Measurements from ENCODE around the gene EIF2B2. TPM values are rescaled to one million over a fixed set of nuclear protein-coding genes. Genes with fewer than 3 reads are reported as not detected.

The EIF2B2 gene
- 10 to 100 TPM; 55.6 to 69.8 TPM for total RNA-seq

DNA sequence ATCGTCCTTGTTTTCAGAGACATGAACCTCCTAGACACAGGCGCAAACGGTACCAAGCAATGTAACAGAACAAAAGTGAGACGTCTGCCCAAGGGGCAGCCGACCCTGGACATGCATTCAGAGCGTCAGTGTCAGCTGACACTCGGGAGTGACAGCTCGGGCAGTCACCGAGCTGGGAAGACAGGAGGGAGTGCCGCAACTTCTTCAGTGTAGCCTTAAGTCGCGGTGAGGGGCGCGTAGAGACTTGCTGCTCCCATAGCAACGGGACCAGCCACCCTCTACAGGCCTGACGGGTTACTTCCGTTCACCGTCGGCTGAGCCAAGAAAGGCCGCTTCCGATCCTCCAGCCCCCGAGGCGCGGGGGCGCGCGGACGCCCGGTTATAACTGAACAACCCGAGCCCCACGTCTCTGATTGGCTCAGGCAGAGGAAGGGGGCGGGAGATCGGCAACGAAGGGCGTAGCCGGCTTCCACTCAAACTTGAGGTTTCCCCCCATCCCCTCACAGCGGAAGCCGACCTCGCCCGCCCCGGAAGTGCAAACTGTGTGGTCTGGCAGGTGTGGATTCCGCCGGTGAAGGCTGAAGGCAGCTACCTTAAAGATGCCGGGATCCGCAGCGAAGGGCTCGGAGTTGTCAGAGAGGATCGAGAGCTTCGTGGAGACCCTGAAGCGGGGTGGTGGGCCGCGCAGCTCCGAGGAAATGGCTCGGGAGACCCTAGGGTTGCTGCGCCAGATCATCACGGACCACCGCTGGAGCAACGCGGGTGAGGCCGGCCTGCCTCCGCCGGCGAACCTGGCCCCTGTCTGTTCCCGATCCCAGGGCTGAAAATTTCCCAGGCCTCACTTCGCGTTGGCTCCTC, at the start of gene EIF2B2:
Gene EIF2B2 (plus strand): TSS at position 530 of the 858 bp plus-strand sequence. CDS start 70 bp downstream, at position 600.
- intact Hi-C loops (cut with DNase I, micrococcal nuclease): loop anchor here (1.0 to 5.0 kb wide), 17 partner anchors 48 to 1150 kb away; partner anchors contain the start of genes MLH3 (in 2 of the 2), TMED10 (in 2 of the 2), ABCD4 (in 1 of the 2) and ACYP1 (in 1 of the 2)
- Mint-ChIP-seq H3K36me3 (ENCODE audit: low read depth) (peaks cover 33% of the 10 kb centered on the region), H3K4me1 (peaks cover 34% of the 10 kb centered on the region), H3K9me3 (ENCODE audit: low read depth) (no peaks in the 10 kb centered on the region), H3K27ac (peak within 1 kb of the TSS; percentile 88), H3K27me3 (no peaks in the 10 kb centered on the region), H3K4me3 (peak within 1 kb of the TSS; percentile 87)
- ATAC-seq (peak; percentile 97), DNase-seq (peak; percentile 99)
- POLR2A ChIA-PET: interaction anchor here (0.6 to 1.9 kb wide), 2 partner anchors 61 to 1876 kb away, joined by 3 to 5 read pairs; no protein-coding TSS in a partner anchor
- CTCF ChIA-PET: interaction anchor here (0.6 to 1.5 kb wide), 4 partner anchors 16 to 142 kb away, joined by 3 to 5 read pairs (median 4); no protein-coding TSS in a partner anchor

DNA sequence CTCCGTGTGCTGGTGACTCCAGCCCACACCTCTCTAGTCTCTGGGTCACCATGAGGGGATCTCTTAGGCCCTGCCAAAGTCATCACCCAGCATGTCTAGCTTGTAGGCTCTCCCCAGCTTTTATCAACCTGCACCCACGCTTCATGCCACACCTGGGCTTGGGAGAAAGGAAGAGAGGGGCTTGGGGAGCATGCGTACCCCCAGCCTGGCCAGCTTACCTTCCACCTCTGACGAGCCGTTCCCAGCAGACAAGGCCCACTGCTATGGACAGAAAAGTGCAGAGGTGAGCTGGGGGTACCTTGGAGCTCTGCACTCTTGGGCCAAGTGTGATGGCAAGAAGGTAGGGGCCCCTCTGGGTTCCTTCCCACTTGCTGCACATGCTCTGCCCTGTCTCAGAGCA, 49.0 kb upstream of the EIF2B2 start:
- CTCF ChIA-PET: interaction anchor here (0.6 to 2.2 kb wide), 3 partner anchors 9 to 82 kb away, joined by 3 to 16 read pairs (median 4); no protein-coding TSS in a partner anchor
- no peak overlapping the region for H3K27ac Mint-ChIP-seq
- H3K9me3 Mint-ChIP-seq (ENCODE audit: low read depth): no peaks in the 10 kb centered on the region
- no peak for DNase-seq
- H3K27me3 Mint-ChIP-seq: peaks cover 6% of the 10 kb centered on the region
- no peaks in the 10 kb centered on the region for H3K36me3 Mint-ChIP-seq (ENCODE audit: low read depth)
- no peaks in the 10 kb centered on the region for H3K4me1 Mint-ChIP-seq
- POLR2A ChIA-PET: no interaction called here
- intact Hi-C loops (cut with DNase I, micrococcal nuclease): no loop called here
- H3K4me3 Mint-ChIP-seq: no peak overlapping the region
- ATAC-seq: no peak

DNA sequence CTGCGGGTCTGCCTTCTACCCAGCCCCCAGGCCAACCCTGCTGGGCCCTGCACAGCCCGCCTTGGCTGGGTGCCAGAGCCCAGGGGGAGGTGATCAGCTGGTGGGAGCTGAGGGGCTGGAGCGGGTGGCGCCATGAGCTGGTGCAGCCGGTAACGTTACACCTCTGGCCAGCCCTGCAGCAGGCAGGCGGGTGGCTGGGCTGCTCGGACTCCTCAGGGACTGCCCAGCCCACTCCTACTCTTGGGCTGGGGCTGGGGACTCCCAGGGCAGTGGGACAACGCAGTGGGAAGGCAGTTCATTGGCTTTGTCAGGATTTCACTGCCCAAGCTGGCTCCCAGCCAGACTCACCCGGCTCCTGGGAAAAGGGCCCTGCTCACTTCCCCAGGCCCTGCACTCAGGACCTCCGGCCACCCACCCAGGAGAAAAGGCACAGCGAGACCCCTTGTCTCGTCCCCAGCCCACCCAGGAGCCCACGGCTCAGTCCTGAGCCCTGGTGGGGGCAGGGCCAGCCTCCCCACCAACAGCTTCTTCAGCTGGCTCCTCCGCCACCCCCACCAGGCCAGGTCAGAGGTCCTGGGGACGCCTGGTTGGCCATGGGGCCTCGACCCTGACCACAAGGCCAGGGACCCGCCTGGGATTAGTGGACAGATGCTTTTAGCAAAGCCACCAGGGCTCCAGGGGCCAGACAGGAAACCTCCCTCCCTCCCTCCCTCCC, 48.3 kb upstream of the EIF2B2 start:
- POLR2A ChIA-PET: no interaction called here
- ATAC-seq (no peak), DNase-seq (no peak)
- Mint-ChIP-seq H3K4me1 (no peaks in the 10 kb centered on the region), H3K9me3 (ENCODE audit: low read depth) (no peaks in the 10 kb centered on the region), H3K36me3 (ENCODE audit: low read depth) (no peaks in the 10 kb centered on the region), H3K27ac (no peak overlapping the region), H3K27me3 (peaks cover 6% of the 10 kb centered on the region), H3K4me3 (no peak overlapping the region)
- CTCF ChIA-PET: interaction anchor here (2.2 kb wide), 1 partner anchor 9 kb away, joined by 16 read pairs; no protein-coding TSS in a partner anchor
- intact Hi-C loops (cut with DNase I, micrococcal nuclease): no loop called here

DNA sequence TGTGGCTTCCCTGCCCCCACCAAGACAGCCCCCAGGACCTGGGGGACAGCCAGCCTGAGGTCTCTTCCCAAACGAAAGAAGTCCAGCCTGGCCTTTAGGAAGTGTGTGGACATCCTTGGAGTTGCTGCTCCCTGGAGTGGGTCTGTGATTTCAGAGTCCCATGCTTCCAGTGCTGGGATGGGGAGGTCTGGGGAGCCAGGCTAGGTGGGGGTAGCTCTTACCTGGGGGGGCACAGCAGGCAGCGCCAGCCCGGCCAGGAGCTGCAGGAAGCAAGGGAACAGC, 47.8 kb upstream of the EIF2B2 start:
- no peaks in the 10 kb centered on the region for H3K4me1 Mint-ChIP-seq
- no peaks in the 10 kb centered on the region for H3K36me3 Mint-ChIP-seq (ENCODE audit: low read depth)
- H3K9me3 Mint-ChIP-seq (ENCODE audit: low read depth): no peaks in the 10 kb centered on the region
- POLR2A ChIA-PET: interaction anchor here (0.8 kb wide), 1 partner anchor 8 kb away, joined by 3 read pairs; no protein-coding TSS in a partner anchor
- H3K4me3 Mint-ChIP-seq: peak overlapping the region; percentile 23
- DNase-seq (no peak), ATAC-seq (no peak)
- CTCF ChIA-PET: interaction anchor here (0.6 to 2.2 kb wide), 2 partner anchors 10 to 19 kb away, joined by 3 to 16 read pairs; no protein-coding TSS in a partner anchor
- intact Hi-C loops (cut with DNase I, micrococcal nuclease): loop anchor here in 1 of 2 experiments (1.0 kb wide), 1 partner anchor 9 kb away; no protein-coding TSS in a partner anchor
- peaks cover 6% of the 10 kb centered on the region for H3K27me3 Mint-ChIP-seq
- no peak overlapping the region for H3K27ac Mint-ChIP-seq

DNA sequence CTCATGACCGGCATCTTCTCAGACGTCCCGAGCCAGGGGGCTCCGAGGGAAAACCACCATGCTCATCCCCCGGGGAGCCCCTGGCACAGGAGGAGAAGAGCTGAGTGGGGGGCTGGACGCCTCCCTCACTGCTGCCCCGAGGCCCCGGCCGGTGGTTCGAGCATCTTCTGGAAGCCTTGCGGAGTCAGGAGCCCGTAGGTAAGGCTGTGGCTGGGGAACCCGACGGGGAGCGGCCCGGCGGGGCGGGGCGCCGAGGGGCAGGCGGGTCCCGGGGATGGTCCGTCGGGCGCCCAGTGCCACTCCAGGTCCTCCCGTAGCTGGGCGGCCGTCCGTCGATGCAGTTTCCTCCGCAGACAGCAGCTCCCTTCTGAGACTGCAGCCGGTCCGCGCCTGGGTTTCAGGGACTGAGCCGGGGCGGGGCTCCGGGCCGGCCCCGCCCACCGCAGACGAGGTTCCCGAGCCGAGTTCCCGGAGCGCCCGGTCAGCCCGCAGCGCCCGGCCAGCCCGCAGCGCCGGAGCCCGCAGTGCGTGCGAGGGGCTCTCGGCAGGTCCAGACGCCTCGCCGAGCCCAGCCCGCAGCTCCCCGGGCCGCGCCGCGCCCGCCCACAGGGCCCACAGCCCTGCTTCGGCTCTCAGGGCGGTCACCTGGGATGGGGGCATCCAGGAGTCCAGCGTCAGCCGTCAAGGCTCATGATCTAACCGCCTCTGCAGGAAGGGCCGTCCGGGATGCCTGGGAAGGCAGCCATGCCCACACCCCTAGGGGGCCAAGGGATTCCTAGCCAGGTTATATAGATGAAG, 47.3 kb upstream of the EIF2B2 start, which contains the start of gene PGF:
Gene PGF (minus strand): TSS at position 369 of the 798 bp plus-strand sequence. CDS start 355 bp downstream, at position 14.
- Mint-ChIP-seq H3K4me3 (peak within 1 kb of the TSS; percentile 23), H3K27ac (no peak within 1 kb of the TSS), H3K36me3 (ENCODE audit: low read depth) (no peaks in the 10 kb centered on the region), H3K4me1 (no peaks in the 10 kb centered on the region), H3K9me3 (ENCODE audit: low read depth) (no peaks in the 10 kb centered on the region), H3K27me3 (peaks cover 6% of the 10 kb centered on the region)
- ChIA-PET POLR2A (interaction anchor here (0.8 kb wide), 1 partner anchor 9 kb away, joined by 3 read pairs; no protein-coding TSS in a partner anchor), CTCF (interaction anchor here (0.6 to 2.2 kb wide), 2 partner anchors 10 to 19 kb away, joined by 3 to 16 read pairs; no protein-coding TSS in a partner anchor)
- intact Hi-C loops (cut with DNase I, micrococcal nuclease): loop anchor here in 1 of 2 experiments (1.0 kb wide), 1 partner anchor 9 kb away; no protein-coding TSS in a partner anchor
- ATAC-seq (peak; percentile 77), DNase-seq (peak; percentile 49)

DNA sequence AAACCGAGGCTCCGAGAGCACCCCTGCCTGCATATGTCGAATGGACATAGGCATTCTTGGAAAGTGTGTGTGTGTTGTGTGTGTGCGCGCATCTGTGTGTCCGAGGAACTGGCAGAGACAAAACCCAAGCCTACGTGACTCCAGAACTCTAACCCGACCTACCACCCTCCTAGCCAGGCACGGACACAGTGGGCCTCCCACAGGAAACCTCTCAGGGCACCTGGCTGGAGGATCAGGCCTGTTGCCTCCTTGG, 46.8 kb upstream of the EIF2B2 start:
- Mint-ChIP-seq H3K36me3 (ENCODE audit: low read depth) (no peaks in the 10 kb centered on the region), H3K4me3 (no peak overlapping the region), H3K4me1 (no peaks in the 10 kb centered on the region), H3K27ac (no peak overlapping the region), H3K27me3 (peaks cover 6% of the 10 kb centered on the region), H3K9me3 (ENCODE audit: low read depth) (no peaks in the 10 kb centered on the region)
- ATAC-seq (no peak), DNase-seq (no peak)
- POLR2A ChIA-PET: no interaction called here
- intact Hi-C loops (cut with DNase I, micrococcal nuclease): no loop called here
- CTCF ChIA-PET: no interaction called here

DNA sequence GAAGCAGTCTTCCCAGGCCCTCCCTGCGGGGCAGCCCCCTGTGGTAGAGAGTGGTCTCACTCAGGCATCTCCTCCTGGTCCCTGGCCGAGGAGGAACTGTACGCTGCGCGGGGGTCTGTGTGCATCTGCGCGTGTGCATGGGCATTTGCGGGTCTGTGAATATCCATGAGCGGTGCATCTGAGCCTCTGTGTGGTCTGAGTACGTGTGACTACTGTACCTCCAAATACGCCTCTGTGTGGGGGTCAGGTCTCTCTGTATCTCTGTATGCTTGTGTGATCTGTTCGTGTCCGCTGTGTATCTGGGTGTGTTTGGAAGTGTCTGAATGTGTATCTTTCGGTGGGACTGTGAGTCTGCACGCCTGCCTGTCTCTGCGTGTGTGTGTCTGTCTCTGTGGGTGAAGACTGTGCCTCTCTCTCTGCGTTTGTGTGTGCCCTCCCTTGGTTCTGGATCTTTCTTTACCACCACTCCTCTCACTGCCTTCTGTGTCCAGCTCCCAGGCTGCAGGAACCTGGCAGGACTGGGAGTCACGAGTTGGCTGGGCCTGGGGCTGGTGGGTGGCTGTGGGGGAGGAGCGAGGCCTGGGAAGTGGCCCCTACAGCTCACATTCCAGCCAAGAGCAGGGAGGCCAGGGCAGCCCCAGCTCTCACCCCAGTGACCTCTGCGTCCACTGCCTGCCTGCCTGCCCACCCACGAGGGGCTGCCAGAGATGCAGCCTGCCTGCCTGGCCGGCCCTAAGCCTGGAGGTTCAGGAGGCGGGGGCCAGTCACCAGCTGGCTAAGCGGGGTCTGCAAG, 46.2 kb upstream of the EIF2B2 start:
- Mint-ChIP-seq H3K4me1 (no peaks in the 10 kb centered on the region), H3K9me3 (ENCODE audit: low read depth) (no peaks in the 10 kb centered on the region), H3K27me3 (peaks cover 6% of the 10 kb centered on the region), H3K4me3 (no peak overlapping the region), H3K36me3 (ENCODE audit: low read depth) (no peaks in the 10 kb centered on the region), H3K27ac (no peak overlapping the region)
- ATAC-seq (no peak), DNase-seq (no peak)
- CTCF ChIA-PET: interaction anchor here (0.6 to 0.8 kb wide), 3 partner anchors 8 to 407 kb away, joined by 3 read pairs; no protein-coding TSS in a partner anchor
- POLR2A ChIA-PET: interaction anchor here (0.6 kb wide), 1 partner anchor 178 kb away, joined by 3 read pairs; no protein-coding TSS in a partner anchor
- intact Hi-C loops (cut with DNase I, micrococcal nuclease): no loop called here

DNA sequence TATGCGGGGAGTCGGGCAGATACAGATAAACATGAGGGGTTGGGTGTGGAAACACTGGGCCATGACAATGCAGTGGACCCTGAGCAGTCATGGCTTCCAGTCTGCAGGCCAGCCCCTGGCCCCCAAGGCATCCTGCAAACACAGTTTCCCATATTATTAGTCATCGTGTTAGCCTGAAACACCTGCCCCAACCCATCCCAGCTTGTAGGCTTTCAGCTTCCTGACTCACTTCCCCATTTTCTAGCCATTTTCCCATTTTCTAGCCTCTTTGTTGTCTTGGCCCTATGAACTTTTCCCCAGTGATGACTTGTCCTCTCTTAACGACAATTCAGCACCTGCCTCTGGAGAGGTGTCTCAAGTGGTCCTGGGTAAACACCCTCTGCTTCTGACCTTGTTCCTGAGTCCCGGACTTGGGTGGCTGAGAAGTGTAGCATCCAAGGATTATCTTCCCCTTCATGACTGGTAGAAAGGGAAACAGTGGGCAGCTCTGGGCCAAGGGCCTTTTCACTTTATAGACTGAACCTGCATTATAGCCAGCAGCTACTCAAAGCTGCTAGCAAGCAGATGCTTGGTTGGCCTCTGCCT, 43.0 kb upstream of the EIF2B2 start:
- ATAC-seq: no peak
- Mint-ChIP-seq H3K27ac (no peak overlapping the region), H3K36me3 (ENCODE audit: low read depth) (no peaks in the 10 kb centered on the region)

DNA sequence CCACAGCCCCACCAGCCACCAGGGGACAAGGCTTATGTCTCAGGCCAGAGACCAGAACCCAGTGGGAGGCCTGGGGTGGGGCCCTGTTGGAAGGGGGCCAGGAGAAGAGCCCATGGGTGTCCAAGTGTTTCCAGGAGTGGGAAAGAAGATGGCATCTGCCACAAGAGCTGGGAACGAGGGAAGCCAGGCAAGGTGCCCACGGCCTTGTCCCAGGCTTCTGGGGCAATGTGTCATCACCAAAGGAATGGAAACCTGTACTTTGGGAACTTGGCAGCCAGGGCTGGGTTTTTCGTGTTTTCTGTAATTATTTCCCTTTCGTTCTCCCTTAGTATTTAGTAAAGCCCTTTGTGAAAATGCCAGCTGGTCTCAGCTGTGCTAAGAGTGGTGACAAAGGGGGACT, 42.0 kb upstream of the EIF2B2 start:
- no peak overlapping the region for H3K27ac Mint-ChIP-seq
- ChIA-PET CTCF (interaction anchor here (0.7 to 1.5 kb wide), 3 partner anchors 10 to 158 kb away, joined by 3 to 4 read pairs (median 4); no protein-coding TSS in a partner anchor), POLR2A (no interaction called here)
- H3K27me3 Mint-ChIP-seq: peaks cover 4% of the 10 kb centered on the region
- DNase-seq: no peak
- H3K9me3 Mint-ChIP-seq (ENCODE audit: low read depth): no peaks in the 10 kb centered on the region
- no peak overlapping the region for H3K4me3 Mint-ChIP-seq
- intact Hi-C loops (cut with DNase I, micrococcal nuclease): no loop called here
- no peaks in the 10 kb centered on the region for H3K36me3 Mint-ChIP-seq (ENCODE audit: low read depth)
- no peaks in the 10 kb centered on the region for H3K4me1 Mint-ChIP-seq
- no peak for ATAC-seq

More for the DNA sequence above, 43.0 kb upstream of the EIF2B2 start:
- Mint-ChIP-seq H3K9me3 (ENCODE audit: low read depth) (no peaks in the 10 kb centered on the region), H3K27me3 (peaks cover 4% of the 10 kb centered on the region), H3K4me1 (no peaks in the 10 kb centered on the region), H3K4me3 (no peak overlapping the region)
- intact Hi-C loops (cut with DNase I, micrococcal nuclease): no loop called here
- CTCF ChIA-PET: interaction anchor here (0.8 to 2.0 kb wide), 2 partner anchors 12 to 14 kb away, joined by 3 to 6 read pairs; no protein-coding TSS in a partner anchor
- DNase-seq: no peak
- POLR2A ChIA-PET: interaction anchor here (0.6 kb wide), 1 partner anchor 264 kb away, joined by 3 read pairs; no protein-coding TSS in a partner anchor

Data from activated CD4-positive, alpha-beta T cell treated with anti-CD3 and anti-CD28 coated beads for 36 hours (primary cell).